ENCODE results near the gene GPR68. TPM values are rescaled to one million over a fixed set of nuclear protein-coding genes. Genes with fewer than 3 reads are reported as not detected.
A peak's percentile ranks its signal among the peaks of the same experiment; 100 is the strongest.
"Not testable (repeated sequence)": the region's sequence is repeated elsewhere in the genome, so short reads cannot be mapped to it uniquely, and the experiment has no call there.

The GPR68 gene
- polyA plus RNA-seq, 3 donors from 2014 or later: 19.0 to 40.4 (median 22.4) TPM

GRCh38 chr14:91185721-91186120, 58.8 kb downstream of the GPR68 start:
- Mint-ChIP-seq H3K4me1 (peaks cover 0 to 4% of the 10 kb centered on the region in 2 donors), H3K36me3 (peaks cover 13 to 53% (median 30%) of the 10 kb centered on the region in 3 donors)

GRCh38 chr14:91184559-91184958, 59.9 kb downstream of the GPR68 start:
- H3K9me3 Mint-ChIP-seq: no peaks in the 10 kb centered on the region
- no peaks in the 10 kb centered on the region for H3K27me3 Mint-ChIP-seq (ENCODE audit: low read depth in 3 of 3)
- H3K36me3 Mint-ChIP-seq: peaks cover 7 to 50% (median 23%) of the 10 kb centered on the region in 3 donors
- no peak for DNase-seq
- H3K27ac Mint-ChIP-seq: peak overlapping the region in 2 of 6 donors; percentile 35 to 53
- peaks cover 0 to 2% of the 10 kb centered on the region in 2 donors for H3K4me1 Mint-ChIP-seq
- no peak overlapping the region for H3K4me3 Mint-ChIP-seq

More at GRCh38 chr14:91185721-91186120, 58.8 kb downstream of the GPR68 start:
- H3K27ac Mint-ChIP-seq: no peak overlapping the region
- H3K4me3 Mint-ChIP-seq: no peak overlapping the region
- H3K27me3 Mint-ChIP-seq (ENCODE audit: low read depth in 3 of 3): peaks cover 0 to 2% (median 0%) of the 10 kb centered on the region in 3 donors
- no peak for DNase-seq
- H3K9me3 Mint-ChIP-seq: no peaks in the 10 kb centered on the region

- DNase-seq; H3K4me1 Mint-ChIP-seq; H3K27me3 Mint-ChIP-seq (ENCODE audit: low read depth in 3 of 3); H3K4me3 Mint-ChIP-seq; H3K9me3 Mint-ChIP-seq; H3K27ac Mint-ChIP-seq: not testable (repeated sequence)
- peaks cover 3 to 36% (median 16%) of the 10 kb centered on the region in 3 donors for H3K36me3 Mint-ChIP-seq
Measured at GRCh38 chr14:91182753-91183152, 61.8 kb downstream of the GPR68 start.

Other genes with a start within 250 kb of the GPR68 start
- gene RPS6KA5, start 184.1 kb downstream of the GPR68 start, polyA plus RNA-seq: 10 to 100 TPM; 11.1 to 19.0 (median 16.6) TPM
- 10 to 100 TPM; 31.8 to 71.6 (median 50.5) TPM for gene DGLUCY, start 130.6 kb downstream of the GPR68 start, polyA plus RNA-seq
- gene CCDC88C, start 173.1 kb upstream of the GPR68 start, polyA plus RNA-seq: 10 to 100 TPM; 19.5 to 58.2 (median 21.2) TPM

Measured in immature natural killer cell (primary cell).